HepG2 (cell line): ENCODE data around the gene C19orf73. TPM values are rescaled to one million over a fixed set of nuclear protein-coding genes. Genes with fewer than 3 reads are reported as not detected.

Experiments used
- ATAD3A ChIP-seq: sonication (generic); formaldehyde crosslinking; IDR thresholded peaks from 2 replicates; pipeline ENCODE4 v1.4.0; 2020; ENCODE audit warnings: missing genetic modification reagents
- CENPT ChIP-seq: sonication (generic); formaldehyde crosslinking; IDR thresholded peaks from 2 replicates; pipeline ENCODE4 v1.8.0; 2022; ENCODE audit warnings: low read depth, mild to moderate bottlenecking, moderate library complexity, missing genetic modification reagents
- ERF ChIP-seq: IDR thresholded peaks from 2 replicates; pipeline ENCODE4 v1.6.1; 2018; ENCODE audit warnings: missing biosample characterization, missing genetic modification reagents
- GATAD2A ChIP-seq: IDR thresholded peaks from 2 replicates; pipeline ENCODE4 v1.6.1; 2016
- HNRNPLL ChIP-seq: fragments of 200-400 bp; formaldehyde crosslinking; IDR thresholded peaks from 2 replicates; pipeline ENCODE4 v1.6.1; 2017; ENCODE audit warnings: mild to moderate bottlenecking, low read depth, low read length; ENCODE audit not compliant: poor library complexity, severe bottlenecking
- HOMEZ ChIP-seq: IDR thresholded peaks from 2 replicates; pipeline ENCODE4 v1.6.1; 2016; ENCODE audit warnings: low read depth
- ISX ChIP-seq: sonication (generic); formaldehyde crosslinking; conservative IDR thresholded peaks from 2 replicates; pipeline ENCODE4 v1.5.0; 2020; ENCODE audit warnings: missing genetic modification reagents
- MLXIP ChIP-seq: sonication (generic); formaldehyde crosslinking; IDR thresholded peaks from 2 replicates; pipeline ENCODE4 v1.9.0; 2021; ENCODE audit warnings: missing genetic modification reagents, borderline replicate concordance
- NFATC3 ChIP-seq: sonication (generic); formaldehyde crosslinking; IDR thresholded peaks from 2 replicates; pipeline ENCODE4 v1.5.1; 2020; ENCODE audit warnings: mild to moderate bottlenecking, missing genetic modification reagents
- NFYC ChIP-seq: IDR thresholded peaks from 2 replicates; pipeline ENCODE4 v1.6.1; 2016; ENCODE audit warnings: missing genetic modification reagents, missing compliant biosample characterization
- NONO ChIP-seq, 2 experiments: fragments of 450-650 bp in 1 of 2; sonication (generic) in 1 of 2; formaldehyde crosslinking in 1 of 2; IDR thresholded peaks in 1 of 2; conservative IDR thresholded peaks in 1 of 2; 2 replicates each; pipeline versions ENCODE4 v1.6.1 to v1.8.0; 2017 to 2022; ENCODE audit warnings: mild to moderate bottlenecking in 1 of 2, missing genetic modification reagents in 1 of 2, moderate library complexity in 1 of 2
- PHB2 ChIP-seq: fragments of 450-650 bp; IDR thresholded peaks from 2 replicates; pipeline ENCODE4 v1.6.1; 2018; ENCODE audit not compliant: partially characterized antibody
- RELA ChIP-seq: sonication (generic); formaldehyde crosslinking; IDR thresholded peaks from 2 replicates; pipeline ENCODE4 v1.4.0; 2020; ENCODE audit warnings: missing genetic modification reagents
- SCMH1 ChIP-seq: sonication (generic); formaldehyde crosslinking; IDR thresholded peaks from 2 replicates; pipeline ENCODE4 v1.9.0; 2021; ENCODE audit warnings: missing genetic modification reagents, mild to moderate bottlenecking, borderline replicate concordance
- SMAD9 ChIP-seq: sonication (generic); formaldehyde crosslinking; IDR thresholded peaks from 2 replicates; pipeline ENCODE4 v1.5.1; 2020; ENCODE audit warnings: mild to moderate bottlenecking, missing genetic modification reagents
- ZBTB49 ChIP-seq: sonication (generic); formaldehyde crosslinking; IDR thresholded peaks from 2 replicates; pipeline ENCODE4 v1.4.0; 2020; ENCODE audit warnings: missing genetic modification reagents, borderline replicate concordance
- ZNF17 ChIP-seq: sonication (generic); formaldehyde crosslinking; IDR thresholded peaks from 2 replicates; pipeline ENCODE4 v1.5.0; 2020; ENCODE audit warnings: mild to moderate bottlenecking, missing genetic modification reagents
- ZNF235 ChIP-seq: sonication (generic); formaldehyde crosslinking; IDR thresholded peaks from 2 replicates; pipeline ENCODE4 v1.8.1; 2023; ENCODE audit warnings: mild to moderate bottlenecking, missing genetic modification reagents, borderline replicate concordance
- ZNF33A ChIP-seq: sonication (generic); formaldehyde crosslinking; IDR thresholded peaks from 2 replicates; pipeline ENCODE4 v1.5.1; 2020; ENCODE audit warnings: missing genetic modification reagents, mild to moderate bottlenecking, moderate library complexity, borderline replicate concordance
- ZNF564 ChIP-seq: sonication (generic); formaldehyde crosslinking; IDR thresholded peaks from 2 replicates; pipeline ENCODE4 v1.8.1; 2023; ENCODE audit warnings: mild to moderate bottlenecking, missing genetic modification reagents
- ZNF704 ChIP-seq: sonication (generic); formaldehyde crosslinking; IDR thresholded peaks from 2 replicates; pipeline ENCODE4 v1.8.1; 2023; ENCODE audit warnings: mild to moderate bottlenecking, inconsistent platforms, moderate library complexity, missing genetic modification reagents, borderline replicate concordance
- ZNF776 ChIP-seq: sonication (generic); formaldehyde crosslinking; IDR thresholded peaks from 2 replicates; pipeline ENCODE4 v1.4.0; 2020; ENCODE audit warnings: mild to moderate bottlenecking, missing genetic modification reagents
- polyA plus RNA-seq, 8 experiments: library from polyadenylated mRNA; depleted of rRNA in 3 of 8; stranded (reverse) in 7 of 8; unstranded in 1 of 8; fragments of >200 nt; fragmentation: Illumina TruSeq in 4 of 8; extraction: Trizol in 4 of 8; gene quantifications; 2 replicates each; pipeline versions ENCODE4 v1.2.1 to v1.2.3, GENCODE V29; 2011 to 2016; ENCODE audit warnings: low read depth in 4 of 8, missing spikeins in 1 of 8, mixed read lengths in 1 of 8; ENCODE audit not compliant: insufficient read depth in 1 of 8
- total RNA-seq, 5 experiments: library from RNA; depleted of rRNA; stranded (reverse); fragments of >200 nt; fragmentation: Illumina TruSeq; extraction: Trizol; gene quantifications; 2 replicates each; pipeline ENCODE4 v1.2.3, GENCODE V29; 2016; ENCODE audit warnings: low read depth in 1 of 5

Gene C19orf73
- total and polyA plus RNA-seq, 2 of the 13 experiments (the other 11 are each of a cell fraction or from before 2014, with no cell fraction given) = 1.4 to 1.5 TPM

GRCh38 chr19:49113762-49114629 lies 4.9 kb downstream of the C19orf73 start, which contains the start of gene LIN7B (continued):
- TF ChIP-seq ISX (CRISPR knock-in tag) (no peak), ZBTB49 (no peak), SCMH1 (no peak), NFATC3 (0 out of 2 replicates have a peak, but pooled peaks have one; percentile 43), SMAD9 (CRISPR knock-in tag) (peak; percentile 81; the same call in 1 of the 2 replicates), HOMEZ (CRISPR knock-in tag) (no peak), ERF (CRISPR knock-in tag) (peak; percentile 71; the same call in 1 of the 2 replicates), ZNF17 (no peak), NONO (IDR thresholded peaks at IDR 0.05) (no peak), NONO (CRISPR knock-in tag; conservative IDR thresholded peaks at IDR 0.05) (no peak; the same call in 1 of the 2 replicates), MLXIP (CRISPR knock-in tag) (no peak), ZNF704 (CRISPR knock-in tag) (no peak), RELA (CRISPR knock-in tag) (no peak), ZNF235 (CRISPR knock-in tag) (no peak), CENPT (CRISPR knock-in tag) (no peak), GATAD2A (CRISPR knock-in tag) (peak; percentile 64), ZNF564 (CRISPR knock-in tag) (no peak), ZNF33A (CRISPR knock-in tag) (no peak), HNRNPLL (peak; percentile 51), ZNF776 (CRISPR knock-in tag) (no peak; the same call in 1 of the 2 replicates), PHB2 (no peak), ATAD3A (CRISPR knock-in tag) (no peak), NFYC (peak; percentile 71)
